OCI-LY7 (cell line): Measurements from ENCODE around the gene CNP. TPM values are rescaled to one million over a fixed set of nuclear protein-coding genes. Genes with fewer than 3 reads are reported as not detected.

Experiments used
- BruUV-seq: library from RNA; stranded (reverse); fragments of 400-500 nt; replicated peaks from 2 replicates; lab custom pipeline; 2021; lab: Mats Ljungman, UMichigan
- CTCF ChIA-PET: fragments of 300-600 bp; sonication (Branson Sonifier 250); formaldehyde crosslinking; loops from one replicate; lab custom pipeline; 2022; ENCODE audit warnings: antibody characterized with exemption; ENCODE audit not compliant: unreplicated experiment; lab: Charles Lee
- POLR2A ChIA-PET: fragments of 300-600 bp; sonication (Branson Sonifier 250); formaldehyde crosslinking; loops from one replicate; lab custom pipeline; 2022; ENCODE audit warnings: antibody characterized with exemption; lab: Charles Lee
- DNase-seq: peaks from one replicate; pipeline ENCODE4 v3.0.0-alpha.2; 2015; ENCODE audit warnings: low spot score
- H2AFZ ChIP-seq: fragments of 200-600 bp; sonication (generic), shearing (Covaris generic); 2 replicates; pipeline ENCODE4 v1.6.1; 2014; ENCODE audit warnings: mild to moderate bottlenecking, antibody characterized with exemption, low read length, moderate library complexity
- H3K27ac ChIP-seq: fragments of 200-600 bp; sonication (generic); 2 replicates; pipeline ENCODE4 v1.5.1; 2014; ENCODE audit warnings: mixed run types, low read depth, mild to moderate bottlenecking, moderate library complexity, low read length, inconsistent platforms; ENCODE audit not compliant: poor library complexity, severe bottlenecking
- H3K36me3 ChIP-seq: fragments of 200-600 bp; sonication (generic); 2 replicates; pipeline ENCODE4 v1.6.1; 2014; ENCODE audit warnings: mild to moderate bottlenecking, antibody characterized with exemption, low read length, moderate library complexity, mixed read lengths; ENCODE audit not compliant: insufficient read depth
- H3K4me1 ChIP-seq: fragments of 200-600 bp; sonication (generic); 2 replicates; pipeline ENCODE4 v1.5.1; 2014; ENCODE audit warnings: mild to moderate bottlenecking, low read length; ENCODE audit not compliant: insufficient read depth, poor library complexity, severe bottlenecking
- H3K4me2 ChIP-seq: fragments of 200-600 bp; sonication (generic); 2 replicates; pipeline ENCODE4 v1.6.1; 2014; ENCODE audit warnings: mild to moderate bottlenecking, low read length
- H3K4me3 ChIP-seq: fragments of 200-600 bp; sonication (generic); 2 replicates; pipeline ENCODE4 v1.5.1; 2014; ENCODE audit warnings: mild to moderate bottlenecking, low read depth, low read length; ENCODE audit not compliant: poor library complexity, severe bottlenecking
- H3K79me2 ChIP-seq: fragments of 200-600 bp; sonication (generic); 2 replicates; pipeline ENCODE4 v1.6.1; 2016; ENCODE audit warnings: low read depth, mild to moderate bottlenecking, low read length, moderate library complexity, mixed read lengths; ENCODE audit not compliant: insufficient read depth
- H3K9me2 ChIP-seq: fragments of 200-600 bp; sonication (generic); 2 replicates; pipeline ENCODE4 v1.6.1; 2016; ENCODE audit warnings: mild to moderate bottlenecking, low read length, mixed read lengths; ENCODE audit not compliant: insufficient read depth
- H3K9me3 ChIP-seq: fragments of 200-600 bp; sonication (generic); 2 replicates; pipeline ENCODE4 v1.6.1; 2014; ENCODE audit warnings: mild to moderate bottlenecking, mixed run types, low read length, mixed read lengths
- H4K20me1 ChIP-seq: fragments of 200-600 bp; sonication (generic); 2 replicates; pipeline ENCODE4 v1.6.1; 2014; ENCODE audit warnings: mild to moderate bottlenecking, antibody characterized with exemption, low read length, moderate library complexity, mixed read lengths; ENCODE audit not compliant: insufficient read depth
- EZH2phosphoT487 ChIP-seq: fragments of 200-600 bp; sonication (generic); IDR thresholded peaks from 2 replicates; pipeline ENCODE4 v1.6.1; 2018; ENCODE audit warnings: low read depth, borderline replicate concordance, mild to moderate bottlenecking, mixed run types, antibody characterized with exemption, low read length, moderate library complexity, mixed read lengths
- intact Hi-C: fragments of 100-400 bp; cut with micrococcal nuclease; formaldehyde crosslinking; loops from one replicate; pipeline ENCODE4 v1.10.0; 2022; ENCODE audit not compliant: unreplicated experiment
- total RNA-seq, 2 experiments: library from RNA; depleted of rRNA in 1 of 2; stranded (reverse); fragments of >200 nt in 1 of 2; shearing (Covaris generic) in 1 of 2; gene quantifications; 2 replicates each; pipeline ENCODE4 v1.2.3, GENCODE V29; 2014 to 2022
- TF ChIP-seq, protein P1 (sequence below): fragments of 200-600 bp; sonication (generic); conservative IDR thresholded peaks from 2 replicates; pipeline ENCODE4 v1.5.1; 2014; ENCODE audit warnings: mild to moderate bottlenecking, antibody characterized with exemption, low read length, moderate library complexity, mixed read lengths

The CNP gene
- total RNA-seq, 2 experiments from 2014 or later = 34.1 to 50.6 TPM

DNA sequence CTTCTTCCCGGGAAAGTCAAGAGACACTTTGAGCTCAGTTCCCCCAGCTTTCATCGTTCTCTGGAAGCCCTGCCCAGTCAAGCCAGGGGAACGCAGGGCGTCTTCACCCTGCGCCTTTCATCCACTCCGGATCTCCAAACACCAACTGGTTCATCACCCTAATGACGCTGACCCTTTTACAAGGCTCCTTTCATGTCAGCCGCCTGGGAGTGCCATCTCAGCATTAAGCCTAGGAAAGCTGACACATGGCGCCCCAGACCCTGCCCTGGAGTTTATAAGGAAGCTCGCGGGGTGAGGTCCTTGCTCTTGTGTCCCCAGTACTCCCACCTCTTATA, 51.2 kb downstream of the CNP start:
- TF ChIP-seq, protein P1, sequence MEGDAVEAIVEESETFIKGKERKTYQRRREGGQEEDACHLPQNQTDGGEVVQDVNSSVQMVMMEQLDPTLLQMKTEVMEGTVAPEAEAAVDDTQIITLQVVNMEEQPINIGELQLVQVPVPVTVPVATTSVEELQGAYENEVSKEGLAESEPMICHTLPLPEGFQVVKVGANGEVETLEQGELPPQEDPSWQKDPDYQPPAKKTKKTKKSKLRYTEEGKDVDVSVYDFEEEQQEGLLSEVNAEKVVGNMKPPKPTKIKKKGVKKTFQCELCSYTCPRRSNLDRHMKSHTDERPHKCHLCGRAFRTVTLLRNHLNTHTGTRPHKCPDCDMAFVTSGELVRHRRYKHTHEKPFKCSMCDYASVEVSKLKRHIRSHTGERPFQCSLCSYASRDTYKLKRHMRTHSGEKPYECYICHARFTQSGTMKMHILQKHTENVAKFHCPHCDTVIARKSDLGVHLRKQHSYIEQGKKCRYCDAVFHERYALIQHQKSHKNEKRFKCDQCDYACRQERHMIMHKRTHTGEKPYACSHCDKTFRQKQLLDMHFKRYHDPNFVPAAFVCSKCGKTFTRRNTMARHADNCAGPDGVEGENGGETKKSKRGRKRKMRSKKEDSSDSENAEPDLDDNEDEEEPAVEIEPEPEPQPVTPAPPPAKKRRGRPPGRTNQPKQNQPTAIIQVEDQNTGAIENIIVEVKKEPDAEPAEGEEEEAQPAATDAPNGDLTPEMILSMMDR = no peak
- TF ChIP-seq EZH2phosphoT487 = no peak
- Histone ChIP-seq H2AFZ (peak overlapping the region; percentile 84; the same call in 1 of the 2 replicates), H3K4me1 (peaks cover 42% of the 10 kb centered on the region), H3K4me3 (peak overlapping the region; percentile 86), H3K36me3 (peaks cover 18% of the 10 kb centered on the region), H3K27ac (peak overlapping the region; percentile 77), H3K9me3 (no peaks in the 10 kb centered on the region), H4K20me1 (no peaks in the 10 kb centered on the region), H3K9me2 (no peaks in the 10 kb centered on the region), H3K79me2 (peaks cover 55% of the 10 kb centered on the region), H3K4me2 (peak overlapping the region; percentile 92)
- ChIA-PET CTCF (interaction anchor here (0.6 to 1.2 kb wide), 5 partner anchors 21 to 101 kb away, joined by 3 to 5 read pairs (median 3); partner anchors contain the start of gene DHX58), POLR2A (interaction anchor here (0.6 to 3.0 kb wide), 15 partner anchors 9 to 514 kb away, joined by 3 to 12 read pairs (median 3); partner anchors contain the start of genes DHX58 and EIF1)
- TSS peak; percentile 36 for BruUV-seq
- intact Hi-C loops = loop anchor here (2.0 to 10.0 kb wide), 3 partner anchors 51 to 439 kb away; partner anchors contain the start of genes ATP6V0A1 and CNP
- no peak for DNase-seq

DNA sequence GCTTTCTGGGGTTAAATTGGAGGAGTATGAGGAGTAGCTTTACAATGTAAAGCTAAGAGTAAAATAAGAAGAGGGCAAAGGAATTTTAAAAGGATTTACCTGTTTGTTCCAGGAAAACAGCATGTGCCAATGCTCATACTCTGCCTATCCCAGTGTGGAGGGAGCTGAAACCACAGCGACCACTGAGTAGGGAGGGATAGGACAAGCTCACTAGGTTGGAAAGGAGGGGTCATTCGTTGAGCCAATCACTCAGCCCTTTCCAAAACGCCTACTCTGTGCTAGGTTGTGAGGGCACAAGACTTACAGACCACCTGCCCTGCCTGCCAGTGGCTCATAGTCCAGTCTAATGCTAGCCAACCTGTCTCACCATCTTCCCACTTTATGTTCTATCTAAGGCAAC, 51.7 kb downstream of the CNP start:
- Histone ChIP-seq H3K36me3 (peaks cover 20% of the 10 kb centered on the region), H3K4me3 (peak overlapping the region; percentile 86), H4K20me1 (no peaks in the 10 kb centered on the region), H3K27ac (peak overlapping the region; percentile 77), H3K4me2 (peak overlapping the region; percentile 92), H3K4me1 (peaks cover 41% of the 10 kb centered on the region), H2AFZ (peak overlapping the region; percentile 84; the same call in 1 of the 2 replicates), H3K79me2 (peaks cover 50% of the 10 kb centered on the region), H3K9me3 (no peaks in the 10 kb centered on the region), H3K9me2 (no peaks in the 10 kb centered on the region)
- DNase-seq = no peak
- no peak for TF ChIP-seq EZH2phosphoT487
- TF ChIP-seq, protein P1 = no peak
- ChIA-PET POLR2A (interaction anchor here (0.6 to 3.0 kb wide), 9 partner anchors 16 to 330 kb away, joined by 3 to 12 read pairs (median 4); partner anchors contain the start of genes DHX58 and EIF1), CTCF (interaction anchor here (0.8 to 1.2 kb wide), 2 partner anchors 53 to 95 kb away, joined by 3 to 5 read pairs; partner anchors contain the start of gene DHX58)
- intact Hi-C loops = loop anchor here (5.0 to 10.0 kb wide), 2 partner anchors 236 to 439 kb away; partner anchors contain the start of gene ATP6V0A1
- BruUV-seq = no TSS peak

DNA sequence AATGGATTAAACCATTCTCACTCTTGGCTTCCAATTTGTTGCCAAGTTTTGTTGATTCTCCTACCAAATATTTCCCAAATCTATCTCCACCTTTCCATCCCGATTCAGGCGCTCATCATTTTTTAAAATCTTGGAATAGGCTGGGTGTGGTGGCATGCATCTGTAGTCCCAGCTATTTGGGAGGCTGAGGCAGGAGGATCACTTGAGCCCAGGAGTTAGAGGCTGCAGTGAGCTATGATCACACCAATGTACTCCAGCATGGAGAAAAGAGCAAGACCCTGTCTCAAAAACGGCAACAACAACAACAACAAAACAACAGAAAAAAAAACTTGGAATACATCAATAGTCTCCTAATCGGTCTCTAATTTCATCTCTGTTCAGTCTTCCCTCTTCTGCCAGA, 52.4 kb downstream of the CNP start:
- no peak overlapping the region for H3K27ac ChIP-seq
- peaks cover 44% of the 10 kb centered on the region for H3K79me2 ChIP-seq
- no peaks in the 10 kb centered on the region for H4K20me1 ChIP-seq
- CTCF ChIA-PET = no interaction called here
- H3K4me1 ChIP-seq = peaks cover 41% of the 10 kb centered on the region
- H3K9me3 ChIP-seq = no peaks in the 10 kb centered on the region
- POLR2A ChIA-PET = interaction anchor here (1.7 to 3.0 kb wide), 3 partner anchors 22 to 55 kb away, joined by 9 to 12 read pairs (median 9); no protein-coding TSS in a partner anchor
- no peak overlapping the region; the same call in 1 of the 2 replicates for H3K4me2 ChIP-seq
- intact Hi-C loops = loop anchor here (5.0 to 10.0 kb wide), 2 partner anchors 236 to 438 kb away; partner anchors contain the start of gene ATP6V0A1
- no peak for DNase-seq
- TF ChIP-seq EZH2phosphoT487 = no peak
- TF ChIP-seq, protein P1 = no peak
- no peak overlapping the region for H3K4me3 ChIP-seq
- H2AFZ ChIP-seq = no peak overlapping the region
- peaks cover 26% of the 10 kb centered on the region for H3K36me3 ChIP-seq
- H3K9me2 ChIP-seq = no peaks in the 10 kb centered on the region
- no TSS peak for BruUV-seq
